Measurements from ENCODE around the gene TSC22D2. TPM values are rescaled to one million over a fixed set of nuclear protein-coding genes. Genes with fewer than 3 reads are reported as not detected.

TSC22D2 gene
- total RNA-seq, 2 experiments from 2014 or later = 47.3 to 49.3 TPM

DNA sequence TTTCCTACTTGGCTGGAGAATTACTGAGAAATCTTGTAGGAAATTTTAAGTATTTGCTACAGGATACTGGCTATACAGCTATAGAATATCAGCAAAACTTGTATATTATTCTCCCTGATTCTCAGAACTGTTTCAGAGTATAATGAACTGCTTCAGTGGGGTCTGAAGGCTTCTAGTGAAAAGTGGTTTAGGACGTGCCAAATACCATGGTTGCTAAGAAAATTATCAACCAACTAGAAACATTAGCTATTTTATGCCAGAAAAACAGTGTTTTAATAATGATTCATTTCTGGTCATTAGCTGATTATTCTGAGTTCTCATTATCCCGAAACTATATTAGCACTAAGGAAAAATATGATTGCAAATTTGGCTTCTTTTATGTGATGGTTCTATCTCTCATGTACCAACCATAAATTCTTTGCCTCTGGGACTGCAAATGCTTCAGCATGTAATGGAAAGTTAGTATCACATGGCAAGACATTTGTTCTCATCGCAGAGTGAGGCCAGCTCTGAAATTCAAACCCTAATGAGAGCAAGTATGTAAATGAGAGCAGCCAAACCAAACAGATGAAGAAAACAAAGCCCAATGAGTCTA, 11.0 kb upstream of the TSC22D2 start:
- no peaks in the 10 kb centered on the region for H3K9me3 Mint-ChIP-seq
- DNase-seq = no peak
- peaks cover 12% of the 10 kb centered on the region for H3K27me3 Mint-ChIP-seq
- H3K36me3 Mint-ChIP-seq (ENCODE audit: low read depth) = no peaks in the 10 kb centered on the region
- H3K27ac Mint-ChIP-seq = no peak overlapping the region
- CTCF ChIA-PET = interaction anchor here (1.3 to 3.0 kb wide), 2 partner anchors 12 to 98 kb away, joined by 3 to 8 read pairs; no protein-coding TSS in a partner anchor
- intact Hi-C loops (cut with DNase I, micrococcal nuclease) = no loop called here
- Histone ChIP-seq H3K9me3 (ENCODE audit: control insufficient read depth in 1 of 2, insufficient read depth in 1 of 2, low read length in 2 of 2) (no peaks in the 10 kb centered on the region), H3K27ac (ENCODE audit: low read depth in 1 of 2, low read length in 2 of 2) (no peak overlapping the region), H3K27me3 (ENCODE audit: control insufficient read depth in 1 of 2, insufficient read depth in 2 of 2, low read length in 2 of 2) (no peaks in the 10 kb centered on the region), H3K36me3 (ENCODE audit: insufficient read depth, low read length) (no peaks in the 10 kb centered on the region), H3K4me1 (ENCODE audit: insufficient read depth, low read length) (no peaks in the 10 kb centered on the region), H3K4me3 (ENCODE audit: low read length) (no peak overlapping the region)
- POLR2A ChIA-PET = interaction anchor here (1.9 kb wide), 1 partner anchor 11 kb away, joined by 18 read pairs; the partner anchor contains the start of gene TSC22D2
- TF ChIP-seq, protein P1, sequence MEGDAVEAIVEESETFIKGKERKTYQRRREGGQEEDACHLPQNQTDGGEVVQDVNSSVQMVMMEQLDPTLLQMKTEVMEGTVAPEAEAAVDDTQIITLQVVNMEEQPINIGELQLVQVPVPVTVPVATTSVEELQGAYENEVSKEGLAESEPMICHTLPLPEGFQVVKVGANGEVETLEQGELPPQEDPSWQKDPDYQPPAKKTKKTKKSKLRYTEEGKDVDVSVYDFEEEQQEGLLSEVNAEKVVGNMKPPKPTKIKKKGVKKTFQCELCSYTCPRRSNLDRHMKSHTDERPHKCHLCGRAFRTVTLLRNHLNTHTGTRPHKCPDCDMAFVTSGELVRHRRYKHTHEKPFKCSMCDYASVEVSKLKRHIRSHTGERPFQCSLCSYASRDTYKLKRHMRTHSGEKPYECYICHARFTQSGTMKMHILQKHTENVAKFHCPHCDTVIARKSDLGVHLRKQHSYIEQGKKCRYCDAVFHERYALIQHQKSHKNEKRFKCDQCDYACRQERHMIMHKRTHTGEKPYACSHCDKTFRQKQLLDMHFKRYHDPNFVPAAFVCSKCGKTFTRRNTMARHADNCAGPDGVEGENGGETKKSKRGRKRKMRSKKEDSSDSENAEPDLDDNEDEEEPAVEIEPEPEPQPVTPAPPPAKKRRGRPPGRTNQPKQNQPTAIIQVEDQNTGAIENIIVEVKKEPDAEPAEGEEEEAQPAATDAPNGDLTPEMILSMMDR (IDR thresholded peaks at IDR 0.05) = no peak
- H3K4me1 Mint-ChIP-seq (ENCODE audit: low read depth) = no peaks in the 10 kb centered on the region
- ATAC-seq (ENCODE audit: poor library complexity) = no peak
- no peak overlapping the region for H3K4me3 Mint-ChIP-seq

DNA sequence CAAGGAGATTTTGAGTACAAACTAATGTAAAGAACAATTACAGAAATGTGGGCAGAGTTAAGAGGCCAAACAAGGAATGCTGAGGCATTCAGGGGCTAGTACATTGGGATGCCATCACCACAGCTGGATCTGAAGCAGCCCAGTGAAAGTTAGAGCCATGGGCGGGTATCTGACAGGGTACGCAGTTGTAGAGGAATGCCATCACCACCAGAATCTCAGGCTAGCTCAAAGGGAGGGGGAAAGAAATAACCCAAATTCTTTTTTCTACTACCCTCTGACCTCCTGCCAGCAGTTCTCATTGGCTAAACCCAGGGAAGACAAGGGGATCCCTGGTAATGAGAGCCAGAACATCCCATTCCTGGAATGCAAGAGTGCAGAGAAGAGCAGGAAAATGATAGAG, 9.0 kb upstream of the TSC22D2 start:
- Mint-ChIP-seq H3K36me3 (ENCODE audit: low read depth) (no peaks in the 10 kb centered on the region), H3K27ac (no peak overlapping the region), H3K9me3 (no peaks in the 10 kb centered on the region), H3K4me1 (ENCODE audit: low read depth) (no peaks in the 10 kb centered on the region), H3K27me3 (peaks cover 12% of the 10 kb centered on the region), H3K4me3 (no peak overlapping the region)
- TF ChIP-seq, protein P1 (IDR thresholded peaks at IDR 0.05) = no peak
- no peak for ATAC-seq (ENCODE audit: poor library complexity)
- no peaks in the 10 kb centered on the region for H3K36me3 ChIP-seq (ENCODE audit: insufficient read depth, low read length)
- H3K4me1 ChIP-seq (ENCODE audit: insufficient read depth, low read length) = no peaks in the 10 kb centered on the region
- no peaks in the 10 kb centered on the region for H3K9me3 ChIP-seq (ENCODE audit: control insufficient read depth in 1 of 2, insufficient read depth in 1 of 2, low read length in 2 of 2)
- H3K27ac ChIP-seq (ENCODE audit: low read depth in 1 of 2, low read length in 2 of 2) = no peak overlapping the region
- ChIA-PET CTCF (interaction anchor here (3.0 kb wide), 1 partner anchor 10 kb away, joined by 8 read pairs; no protein-coding TSS in a partner anchor), POLR2A (no interaction called here)
- H3K27me3 ChIP-seq (ENCODE audit: control insufficient read depth in 1 of 2, insufficient read depth in 2 of 2, low read length in 2 of 2) = no peaks in the 10 kb centered on the region
- DNase-seq = no peak
- intact Hi-C loops (cut with DNase I, micrococcal nuclease) = no loop called here
- no peak overlapping the region for H3K4me3 ChIP-seq (ENCODE audit: low read length)

DNA sequence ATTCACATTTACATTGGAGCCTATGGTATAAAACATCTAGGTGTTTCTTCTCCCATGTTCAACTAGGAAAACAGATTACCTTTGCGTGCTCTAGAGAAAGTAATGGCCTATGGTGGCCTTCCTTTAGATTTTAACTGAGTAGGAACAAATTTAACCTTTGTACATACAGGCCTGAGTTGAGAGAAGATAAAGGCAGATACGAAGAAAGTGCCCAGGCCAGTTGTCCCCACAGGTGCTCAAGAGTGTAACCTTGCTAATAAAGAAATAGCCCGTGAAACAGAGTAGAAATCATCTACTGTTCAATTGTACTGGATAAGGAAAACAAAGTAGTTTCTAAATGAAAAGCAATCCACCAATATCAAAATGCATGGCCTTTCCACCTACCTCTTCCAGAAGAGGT, 6.8 kb upstream of the TSC22D2 start:
- Mint-ChIP-seq H3K27me3 (peaks cover 12% of the 10 kb centered on the region), H3K4me1 (ENCODE audit: low read depth) (no peaks in the 10 kb centered on the region), H3K27ac (no peak overlapping the region), H3K4me3 (no peak overlapping the region), H3K36me3 (ENCODE audit: low read depth) (no peaks in the 10 kb centered on the region), H3K9me3 (no peaks in the 10 kb centered on the region)
- Histone ChIP-seq H3K36me3 (ENCODE audit: insufficient read depth, low read length) (no peaks in the 10 kb centered on the region), H3K4me3 (ENCODE audit: low read length) (no peak overlapping the region), H3K27ac (ENCODE audit: low read depth in 1 of 2, low read length in 2 of 2) (no peak overlapping the region), H3K4me1 (ENCODE audit: insufficient read depth, low read length) (no peaks in the 10 kb centered on the region), H3K27me3 (ENCODE audit: control insufficient read depth in 1 of 2, insufficient read depth in 2 of 2, low read length in 2 of 2) (no peaks in the 10 kb centered on the region), H3K9me3 (ENCODE audit: control insufficient read depth in 1 of 2, insufficient read depth in 1 of 2, low read length in 2 of 2) (no peaks in the 10 kb centered on the region)
- intact Hi-C loops (cut with DNase I, micrococcal nuclease) = loop anchor here in 1 of 2 experiments (10.0 kb wide), 1 partner anchor 586 kb away; the partner anchor contains the start of gene RNF13
- DNase-seq (no peak), ATAC-seq (ENCODE audit: poor library complexity) (no peak)
- POLR2A ChIA-PET = no interaction called here
- CTCF ChIA-PET = interaction anchor here (1.4 kb wide), 1 partner anchor 16 kb away, joined by 6 read pairs; no protein-coding TSS in a partner anchor
- TF ChIP-seq, protein P1 (IDR thresholded peaks at IDR 0.05) = no peak

Data from CD4-positive, alpha-beta T cell (primary cell).